HepG2 (cell line): ENCODE data around the gene GRM4. TPM values are rescaled to one million over a fixed set of nuclear protein-coding genes. Genes with fewer than 3 reads are reported as not detected.

Experiments used
- BATF2 ChIP-seq: sonication (generic); formaldehyde crosslinking; IDR thresholded peaks from 2 replicates; pipeline ENCODE4 v1.8.0; 2022; ENCODE audit warnings: mild to moderate bottlenecking, missing genetic modification reagents, moderate library complexity
- DNMT1 ChIP-seq: sonication (generic); formaldehyde crosslinking; IDR thresholded peaks from 2 replicates; pipeline ENCODE4 v1.5.1; 2020; ENCODE audit warnings: mild to moderate bottlenecking, missing genetic modification reagents
- EED ChIP-seq: sonication (generic); formaldehyde crosslinking; IDR thresholded peaks from 2 replicates; pipeline ENCODE4 v1.5.0; 2020; ENCODE audit warnings: mild to moderate bottlenecking, missing genetic modification reagents
- EP300 ChIP-seq, 3 experiments: sonication (generic) in 1 of 3; formaldehyde crosslinking in 1 of 3; IDR thresholded peaks; 2 replicates each; pipeline versions ENCODE4 v1.5.1 to v1.6.1; 2011 to 2020; ENCODE audit warnings: low read depth in 2 of 3, low read length in 2 of 3, borderline replicate concordance in 1 of 3, improper control_type of control experiment in 1 of 3, mild to moderate bottlenecking in 1 of 3, missing genetic modification reagents in 1 of 3, moderate library complexity in 1 of 3
- GATA4 ChIP-seq: sonication (generic); IDR thresholded peaks from 2 replicates; pipeline ENCODE4 v1.6.1; 2016; ENCODE audit warnings: antibody characterized with exemption, low read depth, borderline replicate concordance
- HES4 ChIP-seq: sonication (generic); formaldehyde crosslinking; IDR thresholded peaks from 2 replicates; pipeline ENCODE4 v1.9.0; 2021; ENCODE audit warnings: mild to moderate bottlenecking, missing genetic modification reagents, borderline replicate concordance
- IKZF5 ChIP-seq: IDR thresholded peaks from 2 replicates; pipeline ENCODE4 v1.6.1; 2018; ENCODE audit warnings: missing genetic modification reagents, mild to moderate bottlenecking, missing compliant biosample characterization
- KDM5A ChIP-seq: fragments of 200-600 bp; sonication (generic); IDR thresholded peaks from 2 replicates; pipeline ENCODE4 v1.7.0; 2018; ENCODE audit warnings: antibody characterized with exemption, mild to moderate bottlenecking, low read length, borderline replicate concordance
- MAFF ChIP-seq: IDR thresholded peaks from 2 replicates; pipeline ENCODE4 v1.6.1; 2011; ENCODE audit warnings: low read depth, low read length, improper control_type of control experiment
- MED13 ChIP-seq: sonication (generic); formaldehyde crosslinking; IDR thresholded peaks from 2 replicates; pipeline ENCODE4 v1.5.0; 2020; ENCODE audit warnings: missing genetic modification reagents
- NFE2 ChIP-seq: sonication (generic); formaldehyde crosslinking; IDR thresholded peaks from 2 replicates; pipeline ENCODE4 v1.4.0; 2020; ENCODE audit warnings: missing genetic modification reagents
- SMC3 ChIP-seq: IDR thresholded peaks from 2 replicates; pipeline ENCODE4 v1.6.1; 2011; ENCODE audit warnings: low read length, improper control_type of control experiment
- SRY ChIP-seq: sonication (generic); formaldehyde crosslinking; IDR thresholded peaks from 2 replicates; pipeline ENCODE4 v1.8.0; 2022; ENCODE audit warnings: mild to moderate bottlenecking, missing genetic modification reagents
- TARDBP ChIP-seq: sonication (generic); formaldehyde crosslinking; IDR thresholded peaks from 2 replicates; pipeline ENCODE4 v1.8.0; 2022; ENCODE audit warnings: mild to moderate bottlenecking, missing genetic modification reagents
- TOE1 ChIP-seq: sonication (generic); formaldehyde crosslinking; IDR thresholded peaks from 2 replicates; pipeline ENCODE4 v1.4.0; 2020; ENCODE audit warnings: mild to moderate bottlenecking, missing genetic modification reagents
- WIZ ChIP-seq: sonication (generic); formaldehyde crosslinking; IDR thresholded peaks from 2 replicates; pipeline ENCODE4 v1.5.1; 2020; ENCODE audit warnings: mild to moderate bottlenecking, missing genetic modification reagents
- ZNF160 ChIP-seq: sonication (generic); formaldehyde crosslinking; IDR thresholded peaks from 2 replicates; pipeline ENCODE4 v1.8.0; 2022; ENCODE audit warnings: mild to moderate bottlenecking, inconsistent platforms, missing genetic modification reagents
- ZNF460 ChIP-seq: sonication (generic); formaldehyde crosslinking; IDR thresholded peaks from 2 replicates; pipeline ENCODE4 v1.5.1; 2020; ENCODE audit warnings: missing genetic modification reagents, mild to moderate bottlenecking, borderline replicate concordance
- ZNF513 ChIP-seq: sonication (generic); formaldehyde crosslinking; conservative IDR thresholded peaks from 2 replicates; pipeline ENCODE4 v1.5.0; 2020; ENCODE audit warnings: missing genetic modification reagents
- ZNF549 ChIP-seq: sonication (generic); formaldehyde crosslinking; IDR thresholded peaks from 2 replicates; pipeline ENCODE4 v1.5.0; 2020; ENCODE audit warnings: missing genetic modification reagents
- ZNF619 ChIP-seq: sonication (generic); formaldehyde crosslinking; IDR thresholded peaks from 2 replicates; pipeline ENCODE4 v1.4.0; 2020; ENCODE audit warnings: mild to moderate bottlenecking, missing genetic modification reagents
- ZNF724P ChIP-seq: sonication (generic); formaldehyde crosslinking; IDR thresholded peaks from 2 replicates; pipeline ENCODE4 v1.8.0; 2022; ENCODE audit warnings: missing genetic modification reagents, borderline replicate concordance
- ZNF737 ChIP-seq: sonication (generic); formaldehyde crosslinking; IDR thresholded peaks from 2 replicates; pipeline ENCODE4 v1.5.0; 2020; ENCODE audit warnings: missing genetic modification reagents, mild to moderate bottlenecking, borderline replicate concordance
- ZSCAN30 ChIP-seq: sonication (generic); formaldehyde crosslinking; IDR thresholded peaks from 2 replicates; pipeline ENCODE4 v1.5.0; 2020; ENCODE audit warnings: mild to moderate bottlenecking, missing genetic modification reagents
- ZUFSP ChIP-seq: sonication (generic); formaldehyde crosslinking; IDR thresholded peaks from 2 replicates; pipeline ENCODE4 v1.9.0; 2021; ENCODE audit warnings: missing genetic modification reagents, mild to moderate bottlenecking, borderline replicate concordance
- polyA plus RNA-seq, 8 experiments: library from polyadenylated mRNA; depleted of rRNA in 3 of 8; stranded (reverse) in 7 of 8; unstranded in 1 of 8; fragments of >200 nt; fragmentation: Illumina TruSeq in 4 of 8; extraction: Trizol in 4 of 8; gene quantifications; 2 replicates each; pipeline versions ENCODE4 v1.2.1 to v1.2.3, GENCODE V29; 2011 to 2016; ENCODE audit warnings: low read depth in 4 of 8, missing spikeins in 1 of 8, mixed read lengths in 1 of 8; ENCODE audit not compliant: insufficient read depth in 1 of 8
- total RNA-seq, 5 experiments: library from RNA; depleted of rRNA; stranded (reverse); fragments of >200 nt; fragmentation: Illumina TruSeq; extraction: Trizol; gene quantifications; 2 replicates each; pipeline ENCODE4 v1.2.3, GENCODE V29; 2016; ENCODE audit warnings: low read depth in 1 of 5

GRM4 gene
- total and polyA plus RNA-seq, 2 of the 13 experiments (the other 11 are each of a cell fraction or from before 2014, with no cell fraction given) = not detected

GRCh38 chr6:34154668-34155447, 9.0 kb upstream of the GRM4 start (continued):
- no peak for TF ChIP-seq BATF2 (CRISPR knock-in tag)
- TF ChIP-seq ZUFSP = no peak
- TF ChIP-seq NFE2 (CRISPR knock-in tag) = no peak
- 0 out of 2 replicates have a peak, but pooled peaks have one; percentile 55 for TF ChIP-seq ZNF619 (CRISPR knock-in tag)
- TF ChIP-seq GATA4 = no peak
- TF ChIP-seq DNMT1 (CRISPR knock-in tag) = no peak
- 0 out of 2 replicates have a peak, but pooled peaks have one; percentile 22 for TF ChIP-seq IKZF5 (CRISPR knock-in tag)
- TF ChIP-seq SRY (CRISPR knock-in tag) = 0 out of 2 replicates have a peak, but pooled peaks have one; percentile 21
- TF ChIP-seq WIZ (CRISPR knock-in tag) = no peak
- no peak for TF ChIP-seq TOE1 (CRISPR knock-in tag)
- TF ChIP-seq KDM5A = no peak
- no peak for TF ChIP-seq MAFF
- TF ChIP-seq ZNF737 (CRISPR knock-in tag) = no peak
- TF ChIP-seq SMC3 = peak; percentile 36; the same call in 1 of the 2 replicates
- TF ChIP-seq TARDBP (CRISPR knock-in tag) = 0 out of 2 replicates have a peak, but pooled peaks have one; percentile 36
- TF ChIP-seq EED = peak; percentile 76; the same call in 1 of the 2 replicates
- no peak for TF ChIP-seq ZNF160 (CRISPR knock-in tag)
- no peak for TF ChIP-seq ZNF460
- TF ChIP-seq EP300 (IDR thresholded peaks at IDR 0.05; ENCODE audit: low read depth in 2 of 2, low read length in 2 of 2) = no peak
- no peak; the same call in 1 of the 2 replicates for TF ChIP-seq EP300 (CRISPR knock-in tag; IDR thresholded peaks at IDR 0.05; ENCODE audit: borderline replicate concordance)
- TF ChIP-seq ZSCAN30 = no peak
- no peak for TF ChIP-seq ZNF549 (CRISPR knock-in tag)
- TF ChIP-seq ZNF724P (CRISPR knock-in tag) = no peak
- peak; percentile 92; the same call in 1 of the 2 replicates for TF ChIP-seq ZNF513
- 0 out of 2 replicates have a peak, but pooled peaks have one; percentile 17 for TF ChIP-seq HES4
- 0 out of 2 replicates have a peak, but pooled peaks have one; percentile 28 for TF ChIP-seq MED13 (CRISPR knock-in tag)
